Sciatic nerve (tissue), 2 donors: Measurements from ENCODE around the gene PADI2. TPM values are rescaled to one million over a fixed set of nuclear protein-coding genes. Genes with fewer than 3 reads are reported as not detected.

Source experiments
- ATAC-seq: fragments of 200-7000 bp; cut with Tn5 transposase; one replicate; pipeline ENCODE4 v1.9.1; 2020; ENCODE audit warnings: mild to moderate bottlenecking, moderate library complexity
- DNase-seq: peaks from one replicate; pipeline ENCODE4 v3.0.0-alpha.2; 2020; ENCODE audit warnings: low spot score
- intact Hi-C: fragments of 100-400 bp; cut with DNase I; formaldehyde crosslinking; loops from one replicate; pipeline ENCODE4 v1.14.2; 2022
- total RNA-seq: library from RNA; stranded (reverse); fragmentation: NEBNext Ultra II Directional; extraction: Animal tissue kit (Norgen Biotek cat#: 25700); gene quantifications from one replicate; pipeline ENCODE4 v1.2.1, GENCODE V29; 2021
- donor health status: DM: no; HTN: no; CAD: no.
- donor health status: DM: no; HTN: no; CAD: no.

PADI2 gene
- total RNA-seq: 21.2 TPM

DNA sequence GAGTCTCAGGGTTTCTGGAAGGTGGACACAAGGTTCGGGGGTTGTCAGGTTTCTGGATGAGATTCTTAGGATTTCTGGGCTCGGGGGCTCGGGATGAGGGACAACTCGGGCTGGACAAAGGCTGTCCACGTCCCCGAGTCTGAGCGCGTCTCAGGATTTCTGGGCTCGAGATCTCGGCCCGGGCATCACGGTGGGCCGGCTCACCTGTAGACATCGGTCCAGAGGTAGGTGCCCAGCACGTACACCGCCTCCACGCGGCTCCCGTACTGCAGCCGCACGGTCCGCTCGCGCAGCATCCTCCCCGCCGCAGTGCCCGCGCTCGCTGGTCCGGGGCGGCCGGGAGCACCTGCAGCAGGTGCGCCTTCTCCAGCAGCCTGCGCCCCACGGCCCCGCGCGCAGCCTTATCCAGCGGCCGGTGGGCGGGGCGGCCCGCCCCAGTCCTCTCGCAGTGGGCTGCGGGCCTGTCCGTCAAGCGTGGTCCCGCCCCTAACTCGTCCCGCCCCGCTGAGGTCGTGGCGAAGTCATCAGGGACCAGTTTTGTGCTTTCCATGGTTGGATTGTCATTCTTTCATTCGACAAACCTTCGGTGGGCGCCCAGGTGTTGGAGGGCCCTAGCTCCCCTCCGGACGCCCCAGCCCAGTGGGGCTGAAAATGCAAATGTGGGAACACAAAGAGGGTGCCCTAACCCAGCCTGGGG is at the start of gene PADI2:
TSS of gene PADI2 (minus strand) at position 376 of the 697 bp plus-strand sequence. CDS start at position 296, 80 bp downstream.
- ATAC-seq (peak; percentile 85), DNase-seq (peak; percentile 83)
- intact Hi-C loops: no loop called here

DNA sequence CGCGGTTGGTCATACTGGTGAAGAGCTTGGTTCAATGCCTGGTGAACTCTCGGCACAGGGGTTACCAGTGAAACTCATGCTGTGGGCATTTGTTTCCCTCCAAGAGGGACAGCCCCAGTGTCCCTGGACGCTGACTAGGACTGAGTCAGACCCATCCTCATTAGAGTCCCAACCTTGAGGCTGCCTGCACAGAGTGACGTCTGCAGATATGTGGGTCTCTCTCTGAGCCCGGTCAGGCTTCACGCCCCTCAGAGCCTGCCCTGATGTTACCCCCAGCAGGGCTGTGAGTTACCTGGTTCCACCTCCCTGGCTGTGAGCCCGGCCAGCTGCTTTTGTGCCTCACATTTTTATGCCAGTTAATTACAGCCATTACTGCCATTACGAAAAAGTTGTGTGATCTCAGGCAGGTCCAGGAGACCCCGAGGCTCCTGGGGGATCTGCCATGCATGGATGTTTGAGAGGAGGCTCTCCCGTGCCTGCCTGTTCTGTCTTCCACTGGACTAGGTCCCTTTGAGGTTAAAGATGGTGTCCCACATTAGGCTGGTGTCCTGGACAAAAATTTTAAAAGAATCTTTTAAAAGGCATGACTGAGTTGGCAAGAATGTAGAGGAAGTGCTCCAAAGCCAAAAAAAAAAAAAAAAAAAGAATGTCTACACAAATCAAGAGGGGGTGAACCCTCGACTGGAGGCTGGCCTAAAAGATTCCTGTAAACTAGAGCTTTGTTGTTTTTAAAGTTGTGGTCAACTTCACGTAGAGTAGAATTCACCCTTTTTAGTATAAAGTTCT is 49.0 kb upstream of the PADI2 start:
- no peak for ATAC-seq
- no peak for DNase-seq
- intact Hi-C loops: loop anchor here (5.0 to 10.0 kb wide), 2 partner anchors 587 to 966 kb away; partner anchors contain the start of gene ACTL8

DNA sequence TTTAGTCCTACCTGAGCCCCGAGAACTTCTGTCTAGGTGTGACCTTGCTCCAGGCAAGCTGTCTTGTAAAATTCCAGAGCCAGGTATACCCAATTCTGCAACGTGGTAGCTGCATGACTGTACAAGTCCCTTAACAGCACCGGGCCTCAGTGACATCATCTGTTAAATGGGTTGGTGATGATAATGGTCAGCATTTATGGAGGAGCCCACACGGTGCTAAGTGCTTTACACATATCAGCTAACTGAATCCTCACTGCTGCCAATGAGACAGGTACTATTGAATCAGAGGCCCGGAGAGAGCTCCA is 48.5 kb upstream of the PADI2 start:
- intact Hi-C loops: loop anchor here (5.0 to 10.0 kb wide), 2 partner anchors 587 to 965 kb away; partner anchors contain the start of gene ACTL8
- DNase-seq (no peak), ATAC-seq (no peak)

DNA sequence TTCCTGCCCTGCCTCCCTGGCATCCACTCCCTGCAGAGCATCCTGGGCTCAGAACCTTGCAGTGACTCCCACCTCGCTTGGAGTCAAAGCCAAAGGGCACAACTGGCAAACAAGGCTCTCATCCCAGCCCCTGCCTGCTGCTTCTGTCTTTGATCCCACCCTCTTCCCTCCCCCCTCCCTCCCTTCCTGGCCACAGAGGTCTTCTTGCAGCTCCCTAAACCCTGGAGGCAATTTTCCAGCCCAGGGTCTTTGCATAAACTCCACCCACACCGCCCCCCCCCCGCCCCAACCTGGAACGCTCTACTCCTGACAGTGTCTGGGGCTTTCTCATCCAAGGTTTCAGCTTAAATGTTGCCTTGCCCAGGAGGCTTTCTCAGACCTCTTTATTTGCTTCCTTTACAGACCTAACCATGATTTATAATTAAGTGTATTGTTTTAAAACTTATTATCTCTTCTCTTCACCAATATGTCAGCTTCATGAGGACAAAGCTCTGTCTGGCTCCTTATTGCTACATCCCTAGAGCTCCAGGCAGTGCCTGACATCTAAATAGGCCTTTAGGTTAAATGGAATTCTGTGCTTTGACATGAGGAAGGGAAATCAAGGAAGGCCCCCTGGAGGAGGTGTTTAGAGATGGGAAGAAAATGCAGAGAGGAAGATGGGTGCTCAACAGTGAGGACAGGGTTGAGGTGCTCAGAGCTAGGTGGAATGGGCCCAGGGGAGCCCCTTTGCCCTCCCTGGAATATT is 48.0 kb upstream of the PADI2 start:
- intact Hi-C loops: loop anchor here (5.0 to 10.0 kb wide), 2 partner anchors 588 to 965 kb away; partner anchors contain the start of gene ACTL8
- no peak for DNase-seq
- no peak for ATAC-seq

DNA sequence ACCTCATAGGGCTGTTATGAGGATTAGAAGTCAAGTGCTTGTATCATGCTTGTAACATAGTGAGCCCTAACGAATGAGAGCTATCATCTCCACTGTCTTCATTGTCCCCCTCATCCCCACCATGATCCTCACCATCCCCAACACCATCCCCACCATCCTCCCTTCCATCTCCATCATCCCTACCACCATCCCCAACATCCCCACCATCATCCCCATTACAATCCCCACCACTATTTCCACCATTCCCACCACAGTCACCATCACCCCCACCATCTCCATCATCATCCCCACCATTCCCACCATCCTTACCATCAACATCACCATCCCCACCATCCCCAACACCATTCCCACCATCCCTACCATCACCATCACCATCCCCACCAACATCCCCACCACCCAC is 46.6 kb upstream of the PADI2 start:
- ATAC-seq (no peak), DNase-seq (no peak)
- intact Hi-C loops: loop anchor here (5.0 to 10.0 kb wide), 2 partner anchors 589 to 964 kb away; partner anchors contain the start of gene ACTL8

DNA sequence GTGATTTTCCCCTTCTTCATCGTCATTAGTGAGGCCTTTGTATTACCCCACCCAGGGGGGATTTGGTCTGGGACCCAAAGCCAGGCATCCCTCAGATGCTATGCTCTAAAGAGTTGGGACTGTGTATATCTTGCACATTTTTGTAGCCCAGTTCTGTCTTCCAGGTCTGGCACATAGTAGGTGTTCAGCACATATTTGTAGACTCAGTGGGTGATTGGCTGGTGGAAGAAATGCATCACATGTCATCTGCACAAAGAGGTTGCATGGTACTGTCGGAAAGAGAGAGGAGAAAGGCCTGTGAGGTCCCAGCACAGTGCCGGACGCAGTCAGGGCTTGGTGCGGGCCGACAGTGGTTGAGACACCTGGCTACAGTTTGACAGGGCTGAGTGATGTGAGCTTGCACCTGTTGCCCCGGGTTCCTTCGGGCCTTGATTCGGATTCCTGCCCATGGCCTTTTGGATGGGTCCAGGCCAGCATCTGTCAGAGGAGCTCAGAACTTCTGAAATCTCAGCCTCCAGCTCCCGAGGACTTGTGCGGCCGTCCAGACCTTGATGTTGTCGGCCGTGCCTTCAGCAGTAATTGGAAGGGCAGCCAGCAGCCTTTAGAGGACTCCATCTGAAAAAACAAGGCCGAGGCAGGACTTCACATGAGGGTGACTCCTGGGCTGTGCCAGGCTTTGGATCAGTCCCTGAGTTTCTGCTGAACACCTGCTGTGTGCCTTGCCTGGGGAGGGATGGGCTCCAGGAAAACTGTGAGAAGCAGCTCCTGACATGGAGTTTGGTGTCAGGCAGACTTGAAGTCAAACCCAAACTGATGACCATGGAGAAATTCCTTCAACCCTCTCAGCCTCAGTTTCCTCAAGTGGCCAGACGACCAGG is 44.8 kb upstream of the PADI2 start:
- intact Hi-C loops: loop anchor here (10.0 kb wide), 1 partner anchor 591 kb away; the partner anchor contains the start of gene ACTL8
- no peak for DNase-seq

DNA sequence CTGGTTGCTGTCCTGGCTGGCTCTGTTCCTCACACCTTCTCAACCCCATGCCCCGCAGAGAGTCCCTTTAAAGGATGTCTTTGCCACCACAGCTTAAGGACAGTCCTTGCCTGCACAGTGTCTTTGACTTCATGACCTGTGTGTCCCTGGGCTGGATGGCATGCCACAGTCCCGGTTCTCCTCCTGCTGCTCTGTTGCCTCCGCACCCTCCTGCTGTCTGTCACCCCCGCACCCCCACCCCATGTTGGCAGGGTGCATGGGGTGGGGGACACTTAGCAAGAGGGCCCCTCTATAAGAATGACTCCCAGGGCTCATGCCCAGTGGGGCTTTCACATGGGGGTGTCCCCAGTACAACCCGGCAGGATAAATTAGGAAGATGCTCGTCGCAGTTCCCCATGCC is 44.1 kb upstream of the PADI2 start:
- intact Hi-C loops: loop anchor here (10.0 kb wide), 1 partner anchor 591 kb away; the partner anchor contains the start of gene ACTL8
- no peak for DNase-seq
- no peak for ATAC-seq

More for the DNA sequence above, 44.8 kb upstream of the PADI2 start:
- no peak for ATAC-seq

DNA sequence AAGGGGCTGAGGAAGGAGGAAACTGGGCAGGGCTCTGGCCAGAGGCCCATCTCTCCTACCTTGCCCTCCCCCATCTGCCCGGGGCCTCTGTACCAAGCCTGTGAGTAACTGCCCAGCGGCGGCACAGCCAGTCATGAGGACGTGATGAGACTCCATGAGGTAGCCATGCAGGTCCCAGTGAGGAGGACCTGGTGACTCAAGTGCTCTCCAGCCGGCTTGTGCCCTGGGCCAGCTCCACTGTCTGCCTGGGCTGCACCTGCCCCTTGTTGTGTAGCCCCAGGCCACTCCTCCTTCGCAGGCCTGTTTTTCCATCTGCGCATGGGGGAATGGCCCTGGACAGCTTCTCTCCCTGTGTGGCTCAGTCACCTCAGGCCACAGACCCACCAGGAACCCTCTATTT is 43.7 kb upstream of the PADI2 start:
- DNase-seq (no peak), ATAC-seq (no peak)
- intact Hi-C loops: loop anchor here (10.0 kb wide), 1 partner anchor 592 kb away; the partner anchor contains the start of gene ACTL8

DNA sequence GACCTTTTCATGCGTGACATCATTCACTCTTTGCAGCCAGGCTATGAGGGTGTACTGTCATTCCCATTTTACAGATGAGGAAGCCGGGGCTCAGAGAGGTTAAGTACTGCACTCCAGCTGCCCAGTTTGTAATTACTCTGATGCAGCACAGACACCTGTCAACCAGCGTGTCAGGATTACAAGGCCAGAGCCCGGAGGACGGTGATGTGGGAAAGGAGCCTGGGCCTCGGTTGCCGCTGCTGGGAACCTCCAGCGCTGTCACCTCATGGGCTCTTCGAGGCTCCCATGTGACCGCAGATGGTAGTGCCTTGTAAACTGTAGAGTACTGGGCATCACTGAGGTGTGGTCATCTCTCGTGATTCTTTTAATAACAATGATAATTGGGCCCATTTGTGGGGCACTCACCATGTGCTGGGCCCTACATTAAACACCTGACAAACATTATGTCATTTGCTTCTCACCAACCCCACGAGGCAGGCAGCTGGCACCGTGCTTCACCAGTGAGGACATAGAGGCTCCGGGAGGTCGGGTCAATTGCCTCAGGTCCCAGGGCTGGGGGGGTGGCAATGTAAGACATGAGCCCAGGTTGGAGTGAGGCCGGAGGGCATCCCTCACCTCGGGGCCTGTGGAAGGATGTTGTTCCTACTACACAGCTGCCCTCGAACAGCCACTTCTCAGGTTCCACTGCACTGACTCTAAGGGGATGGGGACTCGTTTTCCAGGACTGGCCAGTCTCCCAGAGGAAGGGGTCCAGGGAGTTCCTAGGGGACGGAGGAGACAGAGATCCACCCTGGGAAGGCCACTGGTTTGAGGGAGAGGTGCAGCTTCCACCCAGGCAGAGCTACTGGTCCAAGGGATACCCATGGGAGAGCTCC is 42.9 kb upstream of the PADI2 start:
- intact Hi-C loops: loop anchor here (10.0 kb wide), 1 partner anchor 593 kb away; the partner anchor contains the start of gene ACTL8
- no peak for DNase-seq
- no peak for ATAC-seq

DNA sequence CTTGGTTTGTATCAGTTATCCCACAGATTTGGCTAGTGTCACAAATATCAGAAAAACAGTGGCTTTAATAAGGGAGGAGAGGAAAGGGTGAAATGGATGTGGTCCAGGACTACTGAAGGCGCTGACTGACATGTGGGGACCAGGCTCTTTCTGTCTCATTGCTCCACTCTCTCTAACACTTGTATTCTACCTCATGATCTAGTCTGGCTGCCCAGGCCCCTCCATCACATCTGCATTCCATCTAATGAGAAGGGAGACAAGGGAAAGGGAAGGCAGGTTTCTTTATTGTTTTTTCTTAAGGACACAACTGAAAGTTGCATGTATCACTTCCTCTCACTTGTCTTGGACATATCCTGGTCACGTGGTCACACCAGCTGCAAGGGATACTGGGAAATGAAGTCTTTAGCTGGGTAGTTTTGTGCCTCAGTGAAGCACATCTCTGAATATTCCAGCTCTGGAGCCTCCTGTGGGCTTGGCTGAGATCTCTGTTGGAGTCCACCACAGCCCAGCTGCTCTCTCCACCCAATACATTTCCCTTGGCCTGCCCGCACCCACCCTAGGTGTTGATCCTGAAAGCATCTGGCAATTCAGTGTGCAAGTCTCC is 42.0 kb upstream of the PADI2 start:
- intact Hi-C loops: loop anchor here (10.0 kb wide), 1 partner anchor 594 kb away; the partner anchor contains the start of gene ACTL8
- DNase-seq (no peak), ATAC-seq (no peak)

DNA sequence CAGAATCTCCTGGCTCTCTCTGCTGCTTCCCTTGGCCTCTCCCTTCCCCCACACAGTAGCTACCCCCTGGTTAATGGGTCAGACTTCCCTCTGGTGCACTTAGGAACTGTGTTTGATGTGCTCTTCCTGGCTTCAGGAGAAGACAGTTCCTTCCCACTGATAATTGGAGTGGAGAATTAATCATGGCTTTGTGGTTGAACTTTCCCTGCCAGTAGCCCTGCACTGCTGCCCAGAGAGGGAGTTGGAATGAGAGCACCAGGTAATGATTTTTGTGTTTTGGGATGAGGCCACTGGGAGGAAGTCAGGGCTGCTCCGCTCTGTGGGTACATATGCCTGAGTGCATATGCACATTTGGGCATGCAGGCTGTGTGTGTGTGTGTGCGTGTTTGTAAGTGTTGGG is 39.7 kb upstream of the PADI2 start:
- intact Hi-C loops: no loop called here
- no peak for ATAC-seq

DNA sequence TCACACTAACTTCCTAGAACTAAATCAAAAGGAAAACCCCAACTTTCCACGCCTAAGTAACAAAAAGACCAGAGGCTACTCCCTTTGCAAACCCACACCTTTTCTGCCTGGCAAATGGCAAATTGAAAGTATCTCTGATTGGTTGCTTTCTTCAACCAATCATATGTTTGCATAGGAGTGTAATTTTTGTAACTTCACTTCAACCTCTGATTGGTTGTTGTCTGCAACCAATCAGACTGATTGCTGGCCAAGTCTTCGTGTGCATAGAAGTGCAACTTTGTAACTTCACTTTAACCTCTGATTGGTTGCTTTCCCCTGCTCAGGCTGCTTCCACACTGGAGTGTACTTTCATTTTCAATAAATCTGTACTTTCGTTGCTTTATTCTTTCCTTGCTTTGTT is 36.9 kb upstream of the PADI2 start:
- intact Hi-C loops: no loop called here
- ATAC-seq (no peak), DNase-seq (no peak)

More for the DNA sequence above, 39.7 kb upstream of the PADI2 start:
- DNase-seq: no peak

DNA sequence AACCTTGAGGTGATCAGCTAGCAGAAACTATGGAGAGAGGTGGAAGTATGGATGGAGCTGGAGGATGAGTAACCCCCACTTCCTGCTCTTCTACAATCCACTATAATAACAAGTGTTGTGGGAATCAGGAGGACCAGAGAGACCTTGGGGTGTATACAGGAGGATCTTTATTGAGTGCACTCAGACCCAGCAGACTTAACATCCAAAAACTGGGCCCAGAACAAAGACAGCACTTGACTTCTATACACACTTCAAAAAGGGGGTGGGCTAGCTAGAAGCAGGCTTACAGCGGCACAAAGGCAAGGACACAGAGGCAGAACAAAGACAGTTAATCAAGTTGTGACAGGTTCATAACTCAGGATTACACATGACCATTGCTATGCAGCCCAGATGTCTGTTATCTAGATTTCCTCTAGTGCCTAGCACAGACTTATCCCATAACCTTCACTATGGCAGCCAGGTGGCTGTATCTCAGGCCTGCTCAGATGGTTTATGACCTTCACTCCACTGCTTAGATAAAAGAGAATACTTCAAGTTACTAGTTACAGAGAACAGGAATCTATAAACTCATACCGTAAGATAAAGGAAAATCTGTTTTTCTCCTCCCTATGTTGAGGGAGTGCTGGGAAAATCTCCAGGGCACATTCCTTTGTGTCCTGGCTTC is 36.1 kb upstream of the PADI2 start:
- intact Hi-C loops: no loop called here
- ATAC-seq: no peak
- no peak for DNase-seq

DNA sequence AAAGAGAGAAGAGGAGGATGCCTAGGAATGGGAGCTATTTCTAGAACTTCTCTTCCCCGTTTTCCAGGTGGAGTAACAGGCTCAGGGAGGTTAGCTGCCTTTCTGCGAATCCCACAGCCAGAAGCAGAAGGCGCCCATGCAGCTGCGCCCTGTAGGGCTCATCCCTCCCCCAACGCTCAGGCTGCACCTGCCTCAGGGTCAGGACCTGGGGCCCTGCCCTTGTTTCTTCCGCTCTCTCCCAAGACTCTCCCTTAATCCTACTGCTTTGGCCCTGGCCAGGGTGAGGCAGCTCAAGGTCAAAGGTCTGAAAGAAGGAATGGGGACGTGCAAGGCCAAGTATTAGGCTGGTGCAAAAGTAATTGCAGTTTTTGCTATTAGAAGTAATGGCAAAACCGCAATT is 30.5 kb upstream of the PADI2 start:
- no peak for DNase-seq
- intact Hi-C loops: loop anchor here (5.0 kb wide), 1 partner anchor 83 kb away; no protein-coding TSS in a partner anchor
- ATAC-seq: peak; percentile 86

DNA sequence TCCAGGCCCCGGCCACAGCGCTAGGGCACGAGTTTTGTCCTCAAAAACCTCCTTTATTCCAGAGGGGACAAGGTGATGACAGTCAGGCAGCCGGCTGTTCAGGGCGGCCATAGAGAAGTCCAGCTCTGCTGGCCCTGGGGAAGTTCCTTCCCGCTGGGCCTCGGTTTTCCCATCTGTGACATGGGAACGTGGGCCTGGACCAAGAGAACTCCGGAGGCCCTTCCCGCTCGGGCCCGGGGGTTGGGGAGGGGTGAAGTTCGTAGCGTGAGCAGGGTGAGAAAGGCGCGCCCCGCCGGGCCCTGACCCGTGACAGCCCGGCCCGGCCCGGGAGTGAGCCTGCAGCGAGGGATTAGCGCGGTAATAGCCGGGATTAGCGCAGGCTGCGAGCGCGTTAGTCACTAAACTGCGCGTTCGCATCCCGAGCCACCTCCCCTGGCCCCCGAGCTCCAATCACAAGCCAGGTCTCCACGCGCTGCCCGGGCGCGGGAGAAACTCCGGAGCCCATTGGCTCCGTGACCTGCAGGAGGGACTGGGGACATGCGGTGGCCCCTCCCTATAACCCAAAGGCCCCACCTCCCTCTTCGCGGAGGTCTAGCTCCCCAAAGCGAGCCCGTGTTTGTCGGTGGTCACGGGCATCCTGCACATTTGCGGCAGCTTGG is 29.8 kb upstream of the PADI2 start:
- no peak for DNase-seq
- intact Hi-C loops: loop anchor here (5.0 kb wide), 1 partner anchor 83 kb away; no protein-coding TSS in a partner anchor
- no peak for ATAC-seq

DNA sequence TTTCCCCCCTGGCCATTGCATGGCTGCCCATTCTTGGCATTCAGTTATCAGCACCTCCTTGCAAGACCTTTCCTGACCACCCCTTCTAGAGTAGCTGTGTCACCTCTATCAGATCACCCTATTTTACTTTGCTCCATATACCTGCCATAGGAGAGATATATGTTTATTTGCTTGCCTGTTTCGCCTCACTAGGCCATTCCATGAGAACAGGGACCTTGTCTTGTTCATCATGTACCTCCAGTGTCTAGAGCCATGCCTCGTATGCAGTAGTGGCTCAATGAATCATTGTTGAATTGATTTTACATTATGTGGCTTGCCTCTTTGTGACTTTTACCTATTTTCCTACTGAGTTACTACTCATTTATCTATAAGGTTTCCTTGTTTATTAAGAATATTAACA is 26.4 kb upstream of the PADI2 start:
- intact Hi-C loops: loop anchor here (5.0 kb wide), 1 partner anchor 87 kb away; no protein-coding TSS in a partner anchor

More for the DNA sequence above, 26.4 kb upstream of the PADI2 start:
- no peak for ATAC-seq
- no peak for DNase-seq
